Naive thymus-derived CD4-positive, alpha-beta T cell (primary cell): Measurements from ENCODE around the gene CCDC91. TPM values are rescaled to one million over a fixed set of nuclear protein-coding genes. Genes with fewer than 3 reads are reported as not detected.
A peak's percentile ranks its signal among the peaks of the same experiment; 100 is the strongest.

Experiments
- ATAC-seq: fragments of 150-1000 bp; cut with Tn5 transposase; 2 replicates; pipeline ENCODE4 v1.10.0; 2021; ENCODE audit warnings: mild to moderate bottlenecking, moderate library complexity
- CTCF ChIA-PET: fragments of 350-600 bp; sonication (Branson Sonifier 250); formaldehyde crosslinking; loops from one replicate; lab custom pipeline; 2021; ENCODE audit warnings: antibody characterized with exemption; lab: Charles Lee
- POLR2A ChIA-PET: fragments of 350-600 bp; sonication (Branson Sonifier 250); formaldehyde crosslinking; loops from one replicate; lab custom pipeline; 2021; ENCODE audit warnings: antibody characterized with exemption, inconsistent platforms; lab: Charles Lee
- DNase-seq, 9 donors: peaks; one replicate each; pipeline versions ENCODE4 v3.0.0 to v3.0.0-alpha.2; 2020 to 2022; ENCODE audit warnings: mixed read lengths in 1 of 9
- H3K27ac ChIP-seq: one replicate; pipeline ENCODE4 v1.7.0; 2013; ENCODE audit warnings: mild to moderate bottlenecking, low read depth, low read length, moderate library complexity
- H3K27me3 ChIP-seq, 2 donors: one replicate each; pipeline ENCODE4 v1.7.0; 2013; ENCODE audit warnings: low read length in 2 of 2, mild to moderate bottlenecking in 2 of 2, moderate library complexity in 2 of 2; ENCODE audit not compliant: control insufficient read depth in 2 of 2, insufficient read depth in 2 of 2
- H3K36me3 ChIP-seq, 3 experiments: 1 replicate in 2 of 3; 2 replicates in 1 of 3; pipeline ENCODE4 v1.7.0; 2013; ENCODE audit warnings: low read length in 3 of 3, mild to moderate bottlenecking in 3 of 3, moderate library complexity in 1 of 3; ENCODE audit not compliant: insufficient read depth in 3 of 3, control insufficient read depth in 2 of 3
- H3K4me1 ChIP-seq, 2 donors: one replicate each; pipeline ENCODE4 v1.7.0; 2013; ENCODE audit warnings: low read length in 2 of 2, mild to moderate bottlenecking in 2 of 2, moderate library complexity in 1 of 2; ENCODE audit not compliant: control insufficient read depth in 2 of 2, insufficient read depth in 2 of 2
- H3K4me3 ChIP-seq: 2 replicates; pipeline ENCODE4 v1.7.0; 2013; ENCODE audit warnings: mild to moderate bottlenecking, low read length
- H3K9me3 ChIP-seq, 3 experiments: 1 replicate in 2 of 3; 2 replicates in 1 of 3; pipeline ENCODE4 v1.7.0; 2013; ENCODE audit warnings: low read length in 3 of 3; ENCODE audit not compliant: control insufficient read depth in 2 of 3
- H3K27ac Mint-ChIP-seq, 9 donors: one replicate each; pipeline ENCODE4 v1.8.0; 2020 to 2022; ENCODE audit warnings: mixed read lengths in 9 of 9, mild to moderate bottlenecking in 8 of 9, moderate library complexity in 5 of 9, inconsistent platforms in 2 of 9
- H3K27me3 Mint-ChIP-seq, 5 donors: one replicate each; pipeline ENCODE4 v1.8.0; 2021 to 2022; ENCODE audit warnings: mixed read lengths in 5 of 5, mild to moderate bottlenecking in 1 of 5
- H3K36me3 Mint-ChIP-seq, 5 donors: one replicate each; pipeline ENCODE4 v1.8.0; 2020 to 2022; ENCODE audit warnings: mixed read lengths in 5 of 5, mild to moderate bottlenecking in 3 of 5, inconsistent platforms in 1 of 5
- H3K4me1 Mint-ChIP-seq, 7 donors: one replicate each; pipeline ENCODE4 v1.8.0; 2020 to 2022; ENCODE audit warnings: mixed read lengths in 7 of 7, mild to moderate bottlenecking in 3 of 7, inconsistent platforms in 1 of 7
- H3K4me3 Mint-ChIP-seq, 10 donors: one replicate each; pipeline ENCODE4 v1.8.0; 2020 to 2022; ENCODE audit warnings: mild to moderate bottlenecking in 10 of 10, mixed read lengths in 10 of 10, moderate library complexity in 6 of 10, inconsistent platforms in 2 of 10
- H3K9me3 Mint-ChIP-seq, 11 donors: one replicate each; pipeline ENCODE4 v1.8.0; 2020 to 2022; ENCODE audit warnings: mixed read lengths in 11 of 11, mild to moderate bottlenecking in 4 of 11, inconsistent platforms in 1 of 11, moderate library complexity in 1 of 11
- intact Hi-C, 2 donors: fragments of 100-400 bp; cut with micrococcal nuclease; formaldehyde crosslinking; loops; one replicate each; pipeline ENCODE4 v1.15.1; 2023
- polyA plus RNA-seq, 2 donors: library from polyadenylated mRNA; unstranded; fragments of 300-500 nt; fragmentation: Illumina TruSeq; gene quantifications; one replicate each; pipeline ENCODE4 v1.2.3, GENCODE V29; 2021
- total RNA-seq, 6 experiments: library from RNA in 5 of 6; stranded (reverse) in 5 of 6; gene quantifications; 1 replicate in 5 of 6; 2 replicates in 1 of 6; pipeline ENCODE4 v1.2.3 and lab custom pipeline; 2021 to 2026

Gene CCDC91
- total and polyA plus RNA-seq, 7 experiments from 2014 or later, result 20.2 to 105 (median 78.0) TPM

DNA sequence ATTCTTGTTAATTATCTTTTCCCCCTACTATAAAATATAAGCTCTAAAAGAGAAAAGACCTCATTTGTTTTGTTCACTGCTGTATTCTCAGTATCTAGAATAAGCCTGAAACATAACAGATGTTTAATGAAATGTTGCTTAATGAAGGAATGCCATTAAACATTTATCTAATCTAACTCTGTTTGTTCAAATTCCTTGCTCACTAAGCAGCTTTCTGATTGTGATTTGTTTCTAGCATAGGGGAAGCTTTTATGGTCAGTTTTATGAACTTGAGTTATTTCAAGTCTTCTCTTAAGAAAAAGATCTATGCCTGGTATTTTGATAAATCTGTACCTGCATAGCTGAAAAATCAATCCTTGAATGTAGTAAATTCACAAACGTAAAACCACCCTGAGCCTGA lies 308.6 kb downstream of the CCDC91 start:
- peaks cover 0 to 19% (median 6%) of the 10 kb centered on the region in 11 donors for H3K9me3 Mint-ChIP-seq
- peaks cover 0 to 5% (median 0%) of the 10 kb centered on the region in 7 donors for H3K4me1 Mint-ChIP-seq
- DNase-seq, result no peak
- ChIA-PET CTCF (no interaction called here), POLR2A (no interaction called here)
- H3K4me3 Mint-ChIP-seq, result no peak overlapping the region
- H3K36me3 Mint-ChIP-seq, result peaks cover 7 to 70% (median 53%) of the 10 kb centered on the region in 5 donors
- Histone ChIP-seq H3K27ac (no peak overlapping the region), H3K36me3 (peaks cover 0 to 6% (median 0%) of the 10 kb centered on the region in 3 experiments), H3K27me3 (no peaks in the 10 kb centered on the region), H3K4me3 (no peak overlapping the region), H3K9me3 (no peaks in the 10 kb centered on the region), H3K4me1 (no peaks in the 10 kb centered on the region)
- intact Hi-C loops, result no loop called here
- no peak for ATAC-seq
- no peak overlapping the region for H3K27ac Mint-ChIP-seq
- H3K27me3 Mint-ChIP-seq, result no peaks in the 10 kb centered on the region

DNA sequence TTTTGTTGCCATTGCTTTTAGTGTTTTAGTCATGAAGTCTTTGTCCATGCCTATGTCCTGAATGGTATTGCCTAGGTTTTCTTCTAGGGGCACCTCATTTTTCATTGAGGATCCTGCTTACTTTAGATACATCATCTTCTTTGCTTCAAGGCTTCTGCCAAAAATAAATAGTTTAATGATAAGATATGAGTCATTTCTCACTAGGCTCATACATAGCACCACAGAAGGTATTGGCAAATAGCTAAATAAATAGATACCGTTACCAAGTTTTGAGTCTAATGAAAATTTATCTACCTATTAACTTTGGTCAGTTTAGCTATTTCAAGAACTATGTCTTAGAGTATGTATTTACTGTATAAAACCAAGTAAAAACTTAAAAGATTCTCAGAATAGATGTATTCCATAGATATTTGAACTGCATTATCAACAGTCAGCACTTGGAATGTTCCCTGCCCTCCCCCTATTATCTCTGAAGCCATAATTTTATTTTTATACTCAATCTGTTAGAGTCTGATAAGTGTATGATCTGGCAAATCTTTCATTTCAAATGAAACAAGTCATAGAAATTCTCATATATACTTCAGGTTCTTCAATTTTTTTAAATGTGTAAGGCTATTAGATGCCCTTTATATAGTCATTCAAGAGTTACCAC lies 310.2 kb downstream of the CCDC91 start:
- no peaks in the 10 kb centered on the region for H3K27me3 ChIP-seq
- POLR2A ChIA-PET, result no interaction called here
- no peak overlapping the region for H3K27ac ChIP-seq
- CTCF ChIA-PET, result no interaction called here
- H3K4me3 ChIP-seq, result no peak overlapping the region
- Mint-ChIP-seq H3K9me3 (peaks cover 0 to 19% (median 6%) of the 10 kb centered on the region in 11 donors), H3K27me3 (no peaks in the 10 kb centered on the region), H3K27ac (no peak overlapping the region), H3K4me3 (no peak overlapping the region), H3K4me1 (peaks cover 0 to 5% (median 0%) of the 10 kb centered on the region in 7 donors), H3K36me3 (peaks cover 7 to 67% (median 50%) of the 10 kb centered on the region in 5 donors)
- intact Hi-C loops, result no loop called here
- DNase-seq (no peak), ATAC-seq (no peak)
- no peaks in the 10 kb centered on the region for H3K9me3 ChIP-seq
- no peaks in the 10 kb centered on the region for H3K4me1 ChIP-seq
- H3K36me3 ChIP-seq, result peaks cover 0 to 6% (median 0%) of the 10 kb centered on the region in 3 experiments

DNA sequence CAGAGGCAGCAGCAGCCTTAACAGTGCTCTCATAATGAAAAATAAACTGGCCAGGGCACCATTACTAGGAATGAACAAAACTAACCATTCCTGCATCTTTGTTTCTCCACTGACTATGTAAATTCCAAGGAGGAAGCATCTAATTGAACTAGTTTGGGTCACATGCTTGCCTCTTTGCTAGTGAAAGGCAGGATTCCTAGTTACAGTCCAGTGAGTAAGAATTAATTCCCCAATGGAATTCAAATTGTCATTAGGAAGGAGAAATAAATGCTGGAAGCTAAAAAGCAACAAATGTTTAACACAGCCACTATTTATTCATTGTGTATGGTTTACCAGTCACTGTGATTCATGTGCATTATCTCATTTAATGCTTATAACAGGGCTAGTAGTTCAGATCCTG lies 316.0 kb downstream of the CCDC91 start:
- Mint-ChIP-seq H3K4me1 (peaks cover 0 to 6% (median 0%) of the 10 kb centered on the region in 7 donors), H3K27ac (no peak overlapping the region), H3K9me3 (peaks cover 0 to 13% (median 6%) of the 10 kb centered on the region in 11 donors), H3K4me3 (no peak overlapping the region), H3K27me3 (no peaks in the 10 kb centered on the region), H3K36me3 (peaks cover 3 to 67% (median 50%) of the 10 kb centered on the region in 5 donors)
- ChIA-PET POLR2A (no interaction called here), CTCF (no interaction called here)
- no peak overlapping the region for H3K4me3 ChIP-seq
- H3K27ac ChIP-seq, result no peak overlapping the region
- H3K9me3 ChIP-seq, result no peaks in the 10 kb centered on the region
- ATAC-seq, result no peak
- no peaks in the 10 kb centered on the region for H3K27me3 ChIP-seq
- no peaks in the 10 kb centered on the region for H3K36me3 ChIP-seq
- intact Hi-C loops, result no loop called here
- no peak for DNase-seq
- H3K4me1 ChIP-seq, result no peaks in the 10 kb centered on the region

DNA sequence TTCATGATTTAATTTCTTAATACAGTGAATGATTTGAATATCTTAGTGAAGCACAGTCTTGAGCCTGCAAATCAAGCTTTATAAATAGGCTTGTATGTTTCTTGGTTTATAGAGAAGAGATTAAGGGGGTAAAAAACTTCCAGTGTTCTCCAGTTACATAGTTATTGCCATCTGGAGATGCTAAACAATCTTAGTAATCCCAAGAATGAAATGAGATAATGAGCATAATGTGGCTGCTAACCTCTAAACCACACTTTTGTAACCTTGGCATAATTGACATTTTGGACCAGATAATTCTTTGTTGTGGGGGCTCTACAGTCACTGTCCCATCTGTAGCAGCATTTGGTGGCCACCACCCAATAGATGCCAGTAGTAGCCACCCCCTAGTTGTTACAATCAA lies 316.8 kb downstream of the CCDC91 start:
- no peaks in the 10 kb centered on the region for H3K36me3 ChIP-seq
- intact Hi-C loops, result no loop called here
- POLR2A ChIA-PET, result no interaction called here
- Mint-ChIP-seq H3K27ac (peak overlapping the region in 1 of 9 donors; percentile 34), H3K9me3 (peaks cover 0 to 15% (median 4%) of the 10 kb centered on the region in 11 donors), H3K4me1 (peaks cover 0 to 6% (median 0%) of the 10 kb centered on the region in 7 donors), H3K4me3 (no peak overlapping the region), H3K27me3 (no peaks in the 10 kb centered on the region), H3K36me3 (peaks cover 2 to 68% (median 52%) of the 10 kb centered on the region in 5 donors)
- no peaks in the 10 kb centered on the region for H3K9me3 ChIP-seq
- no peaks in the 10 kb centered on the region for H3K27me3 ChIP-seq
- no peak overlapping the region for H3K4me3 ChIP-seq
- DNase-seq (no peak), ATAC-seq (no peak)
- CTCF ChIA-PET, result no interaction called here
- H3K27ac ChIP-seq, result no peak overlapping the region
- no peaks in the 10 kb centered on the region for H3K4me1 ChIP-seq

DNA sequence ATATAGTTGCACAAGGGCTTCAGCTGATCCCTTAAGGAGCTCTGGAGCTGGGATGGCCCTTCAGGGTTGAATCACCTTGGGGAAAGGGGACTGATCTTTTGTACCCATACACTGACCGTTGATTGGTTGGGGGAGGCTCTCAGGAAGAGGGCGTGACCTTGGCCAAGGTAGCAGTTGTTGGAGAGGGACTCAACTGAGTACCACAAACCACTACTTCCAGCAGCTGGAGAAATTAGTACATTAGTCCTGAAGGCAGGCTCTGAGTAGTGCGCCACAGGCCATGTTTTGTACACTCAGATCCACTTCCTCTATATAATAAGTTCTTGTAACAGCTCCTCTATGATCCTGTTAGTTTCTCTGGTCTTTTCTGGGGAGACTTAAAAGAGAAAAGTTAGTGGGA lies 317.6 kb downstream of the CCDC91 start:
- H3K27me3 ChIP-seq, result no peaks in the 10 kb centered on the region
- DNase-seq, result no peak
- H3K27ac ChIP-seq, result no peak overlapping the region
- Mint-ChIP-seq H3K27me3 (no peaks in the 10 kb centered on the region), H3K9me3 (peaks cover 0 to 21% (median 3%) of the 10 kb centered on the region in 11 donors), H3K27ac (peak overlapping the region in 1 of 9 donors; percentile 34), H3K36me3 (peaks cover 0 to 71% (median 58%) of the 10 kb centered on the region in 5 donors), H3K4me3 (no peak overlapping the region), H3K4me1 (peaks cover 0 to 6% (median 0%) of the 10 kb centered on the region in 7 donors)
- no peak for ATAC-seq
- H3K4me1 ChIP-seq, result no peaks in the 10 kb centered on the region
- CTCF ChIA-PET, result no interaction called here
- POLR2A ChIA-PET, result no interaction called here
- H3K36me3 ChIP-seq, result no peaks in the 10 kb centered on the region
- no peak overlapping the region for H3K4me3 ChIP-seq
- H3K9me3 ChIP-seq, result no peaks in the 10 kb centered on the region
- intact Hi-C loops, result no loop called here

DNA sequence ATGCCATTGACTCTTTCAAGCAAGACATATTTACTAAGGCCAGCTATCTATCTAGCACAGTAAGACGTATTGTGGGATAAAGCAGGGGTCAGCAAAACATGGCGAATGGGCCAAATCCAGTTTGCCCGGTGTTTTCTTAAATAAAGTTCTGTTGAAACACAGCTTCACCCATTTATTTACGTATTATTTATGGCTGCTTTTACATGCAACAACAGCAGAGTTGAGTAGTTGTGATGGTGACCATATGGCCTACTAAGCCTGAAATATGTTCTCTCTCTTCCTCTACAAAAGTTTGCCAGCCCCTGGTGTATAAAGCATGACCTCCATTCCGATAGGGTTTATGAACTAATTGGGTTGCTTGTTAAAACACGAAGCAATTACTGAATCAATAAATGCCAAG lies 322.1 kb downstream of the CCDC91 start:
- no peaks in the 10 kb centered on the region for H3K9me3 ChIP-seq
- no peaks in the 10 kb centered on the region for H3K27me3 Mint-ChIP-seq
- peaks cover 0 to 6% (median 0%) of the 10 kb centered on the region in 7 donors for H3K4me1 Mint-ChIP-seq
- no peaks in the 10 kb centered on the region for H3K36me3 ChIP-seq
- DNase-seq (no peak), ATAC-seq (no peak)
- ChIA-PET POLR2A (no interaction called here), CTCF (no interaction called here)
- no peaks in the 10 kb centered on the region for H3K27me3 ChIP-seq
- no peaks in the 10 kb centered on the region for H3K4me1 ChIP-seq
- no peak overlapping the region for H3K4me3 Mint-ChIP-seq
- H3K27ac ChIP-seq, result no peak overlapping the region
- H3K4me3 ChIP-seq, result no peak overlapping the region
- peaks cover 0 to 86% (median 76%) of the 10 kb centered on the region in 5 donors for H3K36me3 Mint-ChIP-seq
- no peak overlapping the region for H3K27ac Mint-ChIP-seq
- peaks cover 0 to 53% (median 6%) of the 10 kb centered on the region in 11 donors for H3K9me3 Mint-ChIP-seq
- intact Hi-C loops, result no loop called here

DNA sequence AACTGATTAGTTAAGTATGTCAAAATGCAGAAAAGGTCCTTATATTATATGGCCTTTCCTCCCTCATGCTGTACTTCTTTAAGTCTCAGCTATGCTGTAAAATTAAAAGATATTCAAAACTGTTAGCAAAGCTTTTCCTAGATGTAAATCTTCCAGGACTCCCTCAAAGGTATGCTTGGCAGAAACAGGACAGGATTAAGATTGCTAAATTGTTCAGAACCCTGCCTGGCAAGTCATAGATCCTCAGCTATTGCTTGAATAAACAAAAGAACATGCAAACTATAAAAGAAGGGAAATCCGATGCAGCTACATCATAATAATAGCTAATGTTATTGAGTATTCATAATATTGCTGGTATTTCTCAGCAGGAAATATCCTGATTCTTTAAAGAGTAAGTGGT lies 322.6 kb downstream of the CCDC91 start:
- Histone ChIP-seq H3K27me3 (no peaks in the 10 kb centered on the region), H3K9me3 (no peaks in the 10 kb centered on the region), H3K4me1 (no peaks in the 10 kb centered on the region), H3K36me3 (no peaks in the 10 kb centered on the region), H3K4me3 (no peak overlapping the region), H3K27ac (no peak overlapping the region)
- DNase-seq (no peak), ATAC-seq (no peak)
- Mint-ChIP-seq H3K27ac (no peak overlapping the region), H3K4me3 (no peak overlapping the region), H3K9me3 (peaks cover 1 to 58% (median 6%) of the 10 kb centered on the region in 11 donors), H3K27me3 (no peaks in the 10 kb centered on the region), H3K4me1 (peaks cover 0 to 6% (median 0%) of the 10 kb centered on the region in 7 donors), H3K36me3 (peaks cover 0 to 86% (median 78%) of the 10 kb centered on the region in 5 donors)
- ChIA-PET POLR2A (no interaction called here), CTCF (no interaction called here)
- intact Hi-C loops, result no loop called here
